ENCODE results near the gene ZNF468. TPM values are rescaled to one million over a fixed set of nuclear protein-coding genes. Genes with fewer than 3 reads are reported as not detected.

ZNF468 gene
- total RNA-seq, 2 donors from 2014 or later, result 10.9 to 16.2 TPM

Other genes with a start within 250 kb of the ZNF468 start
- 10 to 100 TPM; 37.0 to 49.9 TPM for gene ZNF83, start 219.3 kb downstream of the ZNF468 start, total RNA-seq
- 10 to 100 TPM; 17.5 to 19.7 TPM for gene ZNF611, start 122.6 kb downstream of the ZNF468 start, total RNA-seq
- gene ZNF600, start 70.8 kb downstream of the ZNF468 start, total RNA-seq, result 1 to 10 TPM; 4.1 to 9.6 TPM
- gene ZNF28, start 36.0 kb downstream of the ZNF468 start, total RNA-seq, result 10 to 100 TPM; 14.5 to 16.1 TPM
- gene ZNF320, start 40.0 kb upstream of the ZNF468 start, total RNA-seq, result 1 to 10 TPM; 3.1 to 5.2 TPM
- 10 to 100 TPM in 1 of 2 donors, 1 to 10 TPM in 1; 4.0 to 11.6 TPM for gene ZNF888, start 65.8 kb upstream of the ZNF468 start, total RNA-seq
- gene ZNF816, start 105.3 kb upstream of the ZNF468 start, total RNA-seq, result 10 to 100 TPM in 1 of 2 donors, 1 to 10 TPM in 1; 7.0 to 13.0 TPM
- gene ERVV-1, start 156.3 kb upstream of the ZNF468 start, total RNA-seq, result not detected
- not detected for gene ERVV-2, start 187.1 kb upstream of the ZNF468 start, total RNA-seq
- gene ZNF160, start 245.8 kb upstream of the ZNF468 start, total RNA-seq, result 10 to 100 TPM; 32.7 to 54.8 TPM

Data from activated naive CD4-positive, alpha-beta T cell treated with anti-CD3 and anti-CD28 coated beads, Interleukin-2, amount 50 U/mL, for 72 hours (primary cell).